GM23338 (cell line): ENCODE measurements around the gene ARL2. TPM values are rescaled to one million over a fixed set of nuclear protein-coding genes. Genes with fewer than 3 reads are reported as not detected.

ENCODE experiments used
- ATAC-seq: fragments of 200-7000 bp; cut with Tn5 transposase; 3 replicates; pipeline ENCODE4 v1.9.1; 2020
- DNase-seq: peaks from one replicate; pipeline ENCODE4 v3.0.0-alpha.2; 2015; ENCODE audit warnings: low spot score
- H2AFZ ChIP-seq: fragments of 200-600 bp; sonication (generic); 2 replicates; pipeline ENCODE4 v1.8.0; 2016; ENCODE audit warnings: antibody characterized with exemption, mild to moderate bottlenecking, moderate library complexity
- H3F3A ChIP-seq: fragments of 200-600 bp; sonication (generic); replicated peaks from 2 replicates; pipeline ENCODE4 v1.8.0; 2017; ENCODE audit warnings: antibody characterized with exemption, mixed run types, low read depth
- H3K27ac ChIP-seq: fragments of 200-600 bp; sonication (generic); 2 replicates; pipeline ENCODE4 v1.6.1; 2016; ENCODE audit warnings: low read depth
- H3K27me3 ChIP-seq: fragments of 200-600 bp; sonication (generic); 2 replicates; pipeline ENCODE4 v1.8.0; 2016; ENCODE audit warnings: mild to moderate bottlenecking, mixed run types, moderate library complexity; ENCODE audit not compliant: insufficient read depth
- H3K36me3 ChIP-seq: fragments of 200-600 bp; sonication (generic); 2 replicates; pipeline ENCODE4 v1.8.0; 2016; ENCODE audit warnings: mild to moderate bottlenecking; ENCODE audit not compliant: insufficient read depth
- H3K4me1 ChIP-seq: fragments of 200-600 bp; sonication (generic); 2 replicates; pipeline ENCODE4 v1.8.0; 2016; ENCODE audit warnings: mild to moderate bottlenecking, moderate library complexity; ENCODE audit not compliant: insufficient read depth
- H3K4me2 ChIP-seq: fragments of 200-600 bp; sonication (generic); 2 replicates; pipeline ENCODE4 v1.7.1; 2017; ENCODE audit warnings: mixed run types
- H3K4me3 ChIP-seq: fragments of 200-600 bp; sonication (generic); 2 replicates; pipeline ENCODE4 v1.6.1; 2016; ENCODE audit warnings: mixed run types
- H3K79me2 ChIP-seq: fragments of 200-600 bp; sonication (generic); replicated peaks from 2 replicates; pipeline ENCODE4 v1.8.0; 2017; ENCODE audit warnings: mild to moderate bottlenecking; ENCODE audit not compliant: insufficient read depth
- H3K9me2 ChIP-seq: fragments of 200-600 bp; sonication (generic); 2 replicates; pipeline ENCODE4 v1.8.0; 2017; ENCODE audit not compliant: insufficient read depth
- H4K20me1 ChIP-seq: fragments of 200-600 bp; sonication (generic); replicated peaks from 2 replicates; pipeline ENCODE4 v1.8.0; 2017; ENCODE audit warnings: mild to moderate bottlenecking; ENCODE audit not compliant: insufficient read depth
- H3K27ac Mint-ChIP-seq: 2 replicates; pipeline ENCODE4 v1.8.0; 2020; ENCODE audit warnings: inconsistent platforms, mild to moderate bottlenecking, moderate library complexity, mixed read lengths
- H3K27me3 Mint-ChIP-seq: 3 replicates; pipeline ENCODE4 v1.8.0; 2022; ENCODE audit warnings: low read depth, mild to moderate bottlenecking, moderate library complexity, mixed read lengths, inconsistent platforms; ENCODE audit not compliant: insufficient read depth, poor library complexity
- H3K36me3 Mint-ChIP-seq: 3 replicates; pipeline ENCODE4 v1.8.0; 2021; ENCODE audit warnings: low read depth, mild to moderate bottlenecking, inconsistent platforms, moderate library complexity, mixed read lengths
- H3K4me1 Mint-ChIP-seq: 3 replicates; pipeline ENCODE4 v1.8.0; 2020; ENCODE audit warnings: mild to moderate bottlenecking, inconsistent platforms, mixed read lengths
- H3K4me3 Mint-ChIP-seq: 3 replicates; pipeline ENCODE4 v1.8.0; 2021; ENCODE audit warnings: moderate library complexity, mild to moderate bottlenecking, inconsistent platforms, mixed read lengths
- H3K9me3 Mint-ChIP-seq: 3 replicates; pipeline ENCODE4 v1.8.0; 2020; ENCODE audit warnings: moderate library complexity, mild to moderate bottlenecking, inconsistent platforms, mixed read lengths
- CREB1 ChIP-seq: fragments of 250-450 bp; sonication (Bioruptor Pico); IDR thresholded peaks from 2 replicates; pipeline ENCODE4 v1.5.0; 2020; ENCODE audit warnings: low read depth, mild to moderate bottlenecking, moderate library complexity
- EZH2 ChIP-seq: fragments of 200-600 bp; sonication (generic); IDR thresholded peaks from one replicate; pipeline ENCODE4 v1.8.0; 2017; ENCODE audit warnings: antibody characterized with exemption, mild to moderate bottlenecking, low read depth; ENCODE audit not compliant: unreplicated experiment
- EZH2phosphoT487 ChIP-seq: fragments of 200-600 bp; sonication (generic); IDR thresholded peaks from one replicate; pipeline ENCODE4 v1.8.1; 2018; ENCODE audit warnings: antibody characterized with exemption; ENCODE audit not compliant: unreplicated experiment
- JUNB ChIP-seq: IDR thresholded peaks from one replicate; pipeline ENCODE4 v1.6.1; 2016; ENCODE audit warnings: antibody characterized with exemption; ENCODE audit not compliant: unreplicated experiment
- POLR2AphosphoS5 ChIP-seq: IDR thresholded peaks from 2 replicates; pipeline ENCODE4 v1.6.1; 2016; ENCODE audit warnings: antibody characterized with exemption, low read depth
- STAT1 ChIP-seq: IDR thresholded peaks from one replicate; pipeline ENCODE4 v1.6.1; 2016; ENCODE audit warnings: antibody characterized with exemption; ENCODE audit not compliant: unreplicated experiment
- ZNF331 ChIP-seq: fragments of 250-450 bp; sonication (Bioruptor Pico); IDR thresholded peaks from 2 replicates; pipeline ENCODE4 v1.5.0; 2020; ENCODE audit warnings: low read depth, mild to moderate bottlenecking, moderate library complexity
- ZNF462 ChIP-seq: fragments of 250-450 bp; sonication (Bioruptor Pico); IDR thresholded peaks from 2 replicates; pipeline ENCODE4 v1.5.0; 2020; ENCODE audit warnings: mild to moderate bottlenecking, moderate library complexity
- polyA plus RNA-seq: library from polyadenylated mRNA; unstranded; fragments of >200 nt; fragmentation: Nextera tagmentation; extraction: Ambion mirVana; gene quantifications from 2 replicates; pipeline ENCODE4 v1.2.1, GENCODE V29; 2016
- total RNA-seq: library from RNA; depleted of rRNA; stranded (reverse); fragments of >200 nt; shearing (Covaris generic); gene quantifications from 2 replicates; pipeline ENCODE4 v1.2.3, GENCODE V29; 2014
- TF ChIP-seq, protein P1 (sequence below): IDR thresholded peaks from 2 replicates; pipeline ENCODE4 v1.6.1; 2016; ENCODE audit warnings: antibody characterized with exemption
- TF ChIP-seq, protein P2 (sequence below), 2 experiments: fragments of 200-600 bp in 1 of 2; sonication (generic) in 1 of 2; conservative IDR thresholded peaks; 2 replicates each; pipeline versions ENCODE4 v1.5.1 to v1.6.1; 2016 to 2017; ENCODE audit warnings: antibody characterized with exemption in 2 of 2, low read depth in 2 of 2, mild to moderate bottlenecking in 2 of 2, moderate library complexity in 1 of 2

The ARL2 gene
- total and polyA plus RNA-seq, 2 experiments from 2014 or later = 193 to 236 TPM

DNA sequence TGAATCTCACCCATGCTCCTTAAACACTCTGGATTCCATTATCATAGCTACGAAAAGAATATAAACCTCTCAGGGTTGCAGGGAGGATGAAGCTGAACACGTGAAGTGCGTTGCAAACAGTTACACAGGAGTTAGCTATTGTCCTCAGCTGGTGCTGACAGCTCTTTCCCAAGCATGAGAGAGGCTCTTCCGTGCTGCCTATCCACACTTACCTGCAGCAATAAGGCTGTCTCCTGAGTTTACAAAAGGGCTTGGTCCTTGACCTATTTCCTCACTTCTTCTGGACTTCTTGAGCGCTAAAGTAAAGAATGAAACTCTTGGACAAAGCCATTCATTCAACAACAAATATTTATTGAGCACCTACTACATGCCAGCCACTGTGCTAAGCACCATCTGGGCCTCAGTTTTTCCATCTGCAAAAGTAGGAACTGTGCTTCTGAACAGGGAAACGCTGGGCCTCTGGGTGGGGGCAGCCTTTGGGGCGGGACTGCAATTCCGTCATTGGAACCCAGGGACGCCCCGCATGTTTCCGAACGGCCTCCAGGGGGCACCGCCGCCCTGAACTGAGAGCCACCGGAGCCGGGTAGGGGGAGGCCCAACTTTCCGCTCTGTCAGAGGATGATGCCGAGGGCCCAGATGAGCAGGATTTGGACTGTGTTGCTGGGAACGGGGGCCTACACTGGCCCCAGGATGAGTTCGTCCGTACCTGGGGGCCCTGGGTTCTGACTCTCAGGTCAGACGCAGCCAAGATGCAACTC is 651 bp upstream of the ARL2 start:
- peak overlapping the region; percentile 95 for H2AFZ ChIP-seq

More for the DNA sequence above, 651 bp upstream of the ARL2 start:
- H3F3A ChIP-seq = peaks cover 20% of the 10 kb centered on the region; the same call in 1 of the 2 replicates
- H3K27me3 Mint-ChIP-seq = peaks cover 17% of the 10 kb centered on the region
- H3K9me3 Mint-ChIP-seq = no peaks in the 10 kb centered on the region; the same call in 2 of the 3 replicates
- H3K4me2 ChIP-seq = peak overlapping the region; percentile 99
- DNase-seq = peak; percentile 94
- no peaks in the 10 kb centered on the region for H3K9me2 ChIP-seq
- H3K4me1 ChIP-seq = no peaks in the 10 kb centered on the region; the same call in 1 of the 2 replicates
- peaks cover 18% of the 10 kb centered on the region for H3K36me3 Mint-ChIP-seq
- H3K36me3 ChIP-seq = no peaks in the 10 kb centered on the region
- H3K4me3 ChIP-seq = peak overlapping the region; percentile 88
- TF ChIP-seq, protein P1, sequence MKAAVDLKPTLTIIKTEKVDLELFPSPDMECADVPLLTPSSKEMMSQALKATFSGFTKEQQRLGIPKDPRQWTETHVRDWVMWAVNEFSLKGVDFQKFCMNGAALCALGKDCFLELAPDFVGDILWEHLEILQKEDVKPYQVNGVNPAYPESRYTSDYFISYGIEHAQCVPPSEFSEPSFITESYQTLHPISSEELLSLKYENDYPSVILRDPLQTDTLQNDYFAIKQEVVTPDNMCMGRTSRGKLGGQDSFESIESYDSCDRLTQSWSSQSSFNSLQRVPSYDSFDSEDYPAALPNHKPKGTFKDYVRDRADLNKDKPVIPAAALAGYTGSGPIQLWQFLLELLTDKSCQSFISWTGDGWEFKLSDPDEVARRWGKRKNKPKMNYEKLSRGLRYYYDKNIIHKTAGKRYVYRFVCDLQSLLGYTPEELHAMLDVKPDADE = 0 out of 2 replicates have a peak, but pooled peaks have one; percentile 23
- TF ChIP-seq ZNF462 (CRISPR knock-in tag) (no peak), EZH2 (no peak), JUNB (no peak), POLR2AphosphoS5 (peak; percentile 61), CREB1 (CRISPR knock-in tag) (peak; percentile 69), ZNF331 (CRISPR knock-in tag) (no peak), EZH2phosphoT487 (no peak), STAT1 (no peak)
- TF ChIP-seq, protein P2, sequence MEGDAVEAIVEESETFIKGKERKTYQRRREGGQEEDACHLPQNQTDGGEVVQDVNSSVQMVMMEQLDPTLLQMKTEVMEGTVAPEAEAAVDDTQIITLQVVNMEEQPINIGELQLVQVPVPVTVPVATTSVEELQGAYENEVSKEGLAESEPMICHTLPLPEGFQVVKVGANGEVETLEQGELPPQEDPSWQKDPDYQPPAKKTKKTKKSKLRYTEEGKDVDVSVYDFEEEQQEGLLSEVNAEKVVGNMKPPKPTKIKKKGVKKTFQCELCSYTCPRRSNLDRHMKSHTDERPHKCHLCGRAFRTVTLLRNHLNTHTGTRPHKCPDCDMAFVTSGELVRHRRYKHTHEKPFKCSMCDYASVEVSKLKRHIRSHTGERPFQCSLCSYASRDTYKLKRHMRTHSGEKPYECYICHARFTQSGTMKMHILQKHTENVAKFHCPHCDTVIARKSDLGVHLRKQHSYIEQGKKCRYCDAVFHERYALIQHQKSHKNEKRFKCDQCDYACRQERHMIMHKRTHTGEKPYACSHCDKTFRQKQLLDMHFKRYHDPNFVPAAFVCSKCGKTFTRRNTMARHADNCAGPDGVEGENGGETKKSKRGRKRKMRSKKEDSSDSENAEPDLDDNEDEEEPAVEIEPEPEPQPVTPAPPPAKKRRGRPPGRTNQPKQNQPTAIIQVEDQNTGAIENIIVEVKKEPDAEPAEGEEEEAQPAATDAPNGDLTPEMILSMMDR (conservative IDR thresholded peaks at IDR 0.05; ENCODE audit: low read depth in 2 of 2) = peak; percentile 75 to 86
- H3K27ac Mint-ChIP-seq = peak overlapping the region; percentile 96
- H4K20me1 ChIP-seq = 0 out of 2 replicates have a peak, but pooled peaks cover 2% of the 10 kb centered on the region
- H3K27ac ChIP-seq = peak overlapping the region; percentile 99
- ATAC-seq = peak; percentile 81
- H3K4me3 Mint-ChIP-seq = peak overlapping the region; percentile 83
- no peaks in the 10 kb centered on the region for H3K27me3 ChIP-seq
- H3K79me2 ChIP-seq = peaks cover 11% of the 10 kb centered on the region; the same call in 1 of the 2 replicates
- peaks cover 13% of the 10 kb centered on the region; the same call in 2 of the 3 replicates for H3K4me1 Mint-ChIP-seq
